HepG2 (cell line): ENCODE data around the gene SLC50A1. TPM values are rescaled to one million over a fixed set of nuclear protein-coding genes. Genes with fewer than 3 reads are reported as not detected.

Experiments
- ARNTL ChIP-seq: sonication (generic); formaldehyde crosslinking; IDR thresholded peaks from 2 replicates; pipeline ENCODE4 v1.4.0; 2020; ENCODE audit warnings: mild to moderate bottlenecking, missing genetic modification reagents
- ELF1 ChIP-seq: sonication (generic); formaldehyde crosslinking; IDR thresholded peaks from 2 replicates; pipeline ENCODE4 v1.4.0; 2020; ENCODE audit warnings: missing genetic modification reagents
- GTF2F1 ChIP-seq: fragments of 150-350 bp; IDR thresholded peaks from 2 replicates; pipeline ENCODE4 v1.6.1; 2014; ENCODE audit warnings: low read length
- HNRNPUL1 ChIP-seq: fragments of 200-400 bp; formaldehyde crosslinking; IDR thresholded peaks from 2 replicates; pipeline ENCODE4 v1.6.1; 2017; ENCODE audit warnings: low read depth, mild to moderate bottlenecking, low read length, moderate library complexity
- KDM2A ChIP-seq: sonication (generic); formaldehyde crosslinking; IDR thresholded peaks from 2 replicates; pipeline ENCODE4 v1.4.0; 2020; ENCODE audit warnings: low read depth, missing genetic modification reagents, borderline replicate concordance
- RARA ChIP-seq: IDR thresholded peaks from 2 replicates; pipeline ENCODE4 v1.6.1; 2016; ENCODE audit warnings: missing genetic modification reagents, missing compliant biosample characterization
- SAFB2 ChIP-seq: sonication (generic); formaldehyde crosslinking; IDR thresholded peaks from 2 replicates; pipeline ENCODE4 v1.5.1; 2020; ENCODE audit warnings: missing genetic modification reagents, low read depth, mild to moderate bottlenecking, borderline replicate concordance
- TOPORS ChIP-seq: sonication (generic); formaldehyde crosslinking; IDR thresholded peaks from 2 replicates; pipeline ENCODE4 v1.8.0; 2023; ENCODE audit warnings: mild to moderate bottlenecking, missing genetic modification reagents
- ZIK1 ChIP-seq: sonication (generic); formaldehyde crosslinking; IDR thresholded peaks from 2 replicates; pipeline ENCODE4 v1.5.0; 2020; ENCODE audit warnings: mild to moderate bottlenecking, low read depth, missing genetic modification reagents, borderline replicate concordance
- ZNF160 ChIP-seq: sonication (generic); formaldehyde crosslinking; IDR thresholded peaks from 2 replicates; pipeline ENCODE4 v1.8.0; 2022; ENCODE audit warnings: mild to moderate bottlenecking, inconsistent platforms, missing genetic modification reagents
- ZNF615 ChIP-seq: sonication (generic); formaldehyde crosslinking; IDR thresholded peaks from 2 replicates; pipeline ENCODE4 v1.5.0; 2020; ENCODE audit warnings: mild to moderate bottlenecking, missing genetic modification reagents, borderline replicate concordance
- ZSCAN29 ChIP-seq: sonication (generic); formaldehyde crosslinking; conservative IDR thresholded peaks from 2 replicates; pipeline ENCODE4 v1.4.0; 2020; ENCODE audit warnings: mild to moderate bottlenecking, missing genetic modification reagents
- polyA plus RNA-seq, 8 experiments: library from polyadenylated mRNA; depleted of rRNA in 3 of 8; stranded (reverse) in 7 of 8; unstranded in 1 of 8; fragments of >200 nt; fragmentation: Illumina TruSeq in 4 of 8; extraction: Trizol in 4 of 8; gene quantifications; 2 replicates each; pipeline versions ENCODE4 v1.2.1 to v1.2.3, GENCODE V29; 2011 to 2016; ENCODE audit warnings: low read depth in 4 of 8, missing spikeins in 1 of 8, mixed read lengths in 1 of 8; ENCODE audit not compliant: insufficient read depth in 1 of 8
- total RNA-seq, 5 experiments: library from RNA; depleted of rRNA; stranded (reverse); fragments of >200 nt; fragmentation: Illumina TruSeq; extraction: Trizol; gene quantifications; 2 replicates each; pipeline ENCODE4 v1.2.3, GENCODE V29; 2016; ENCODE audit warnings: low read depth in 1 of 5
- TF ChIP-seq, protein P1 (sequence below): sonication (generic); formaldehyde crosslinking; IDR thresholded peaks from 2 replicates; pipeline ENCODE4 v1.5.0; 2020; ENCODE audit warnings: missing genetic modification reagents
- TF ChIP-seq, protein P2 (sequence below): sonication (generic); formaldehyde crosslinking; IDR thresholded peaks from 2 replicates; pipeline ENCODE4 v1.5.1; 2020; ENCODE audit warnings: missing genetic modification reagents, mild to moderate bottlenecking, borderline replicate concordance
- TF ChIP-seq, protein P3 (sequence below): sonication (generic); formaldehyde crosslinking; IDR thresholded peaks from 2 replicates; pipeline ENCODE4 v1.4.0; 2020; ENCODE audit warnings: missing genetic modification reagents
- TF ChIP-seq, protein P4 (sequence below): sonication (generic); formaldehyde crosslinking; IDR thresholded peaks from 2 replicates; pipeline ENCODE4 v1.8.1; 2023; ENCODE audit warnings: missing genetic modification reagents, inconsistent platforms, borderline replicate concordance
- TF ChIP-seq, protein P5 (sequence below): sonication (generic); formaldehyde crosslinking; conservative IDR thresholded peaks from 2 replicates; pipeline ENCODE4 v1.4.0; 2020; ENCODE audit warnings: missing genetic modification reagents

The SLC50A1 gene
- total and polyA plus RNA-seq, 2 of the 13 experiments (the other 11 are each of a cell fraction or from before 2014, with no cell fraction given): 22.5 to 46.8 TPM

DNA sequence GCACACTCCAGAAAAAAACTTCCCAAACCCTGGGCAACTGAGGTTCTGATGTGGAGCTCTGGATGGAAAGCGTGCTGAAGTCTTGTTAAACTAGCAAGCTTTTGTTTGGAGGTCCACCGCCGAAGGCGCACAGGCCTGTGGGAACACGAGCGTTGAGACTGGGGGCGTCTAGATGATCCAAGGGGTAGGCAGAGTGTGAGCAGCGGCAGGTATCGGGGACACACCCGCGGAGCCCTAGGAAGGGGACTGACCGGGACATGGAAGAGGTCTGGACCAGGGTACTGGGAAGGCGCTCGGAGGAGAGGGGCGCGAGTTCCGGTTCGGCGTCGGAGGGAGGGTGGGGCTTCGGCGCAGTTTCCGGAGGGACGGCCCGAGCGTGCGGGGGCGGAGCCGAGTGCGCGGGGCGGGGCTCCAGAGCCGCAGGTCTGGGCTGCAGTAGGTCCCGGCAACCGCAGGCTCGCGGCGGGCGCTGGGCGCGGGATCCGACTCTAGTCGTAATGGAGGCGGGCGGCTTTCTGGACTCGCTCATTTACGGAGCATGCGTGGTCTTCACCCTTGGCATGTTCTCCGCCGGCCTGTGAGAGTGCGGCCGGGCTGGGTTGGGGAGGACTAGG, at the start of gene SLC50A1 (continued):
- TF ChIP-seq, protein P1, sequence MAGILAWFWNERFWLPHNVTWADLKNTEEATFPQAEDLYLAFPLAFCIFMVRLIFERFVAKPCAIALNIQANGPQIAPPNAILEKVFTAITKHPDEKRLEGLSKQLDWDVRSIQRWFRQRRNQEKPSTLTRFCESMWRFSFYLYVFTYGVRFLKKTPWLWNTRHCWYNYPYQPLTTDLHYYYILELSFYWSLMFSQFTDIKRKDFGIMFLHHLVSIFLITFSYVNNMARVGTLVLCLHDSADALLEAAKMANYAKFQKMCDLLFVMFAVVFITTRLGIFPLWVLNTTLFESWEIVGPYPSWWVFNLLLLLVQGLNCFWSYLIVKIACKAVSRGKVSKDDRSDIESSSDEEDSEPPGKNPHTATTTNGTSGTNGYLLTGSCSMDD: no peak
- peak; percentile 99 for TF ChIP-seq KDM2A
- TF ChIP-seq, protein P2, sequence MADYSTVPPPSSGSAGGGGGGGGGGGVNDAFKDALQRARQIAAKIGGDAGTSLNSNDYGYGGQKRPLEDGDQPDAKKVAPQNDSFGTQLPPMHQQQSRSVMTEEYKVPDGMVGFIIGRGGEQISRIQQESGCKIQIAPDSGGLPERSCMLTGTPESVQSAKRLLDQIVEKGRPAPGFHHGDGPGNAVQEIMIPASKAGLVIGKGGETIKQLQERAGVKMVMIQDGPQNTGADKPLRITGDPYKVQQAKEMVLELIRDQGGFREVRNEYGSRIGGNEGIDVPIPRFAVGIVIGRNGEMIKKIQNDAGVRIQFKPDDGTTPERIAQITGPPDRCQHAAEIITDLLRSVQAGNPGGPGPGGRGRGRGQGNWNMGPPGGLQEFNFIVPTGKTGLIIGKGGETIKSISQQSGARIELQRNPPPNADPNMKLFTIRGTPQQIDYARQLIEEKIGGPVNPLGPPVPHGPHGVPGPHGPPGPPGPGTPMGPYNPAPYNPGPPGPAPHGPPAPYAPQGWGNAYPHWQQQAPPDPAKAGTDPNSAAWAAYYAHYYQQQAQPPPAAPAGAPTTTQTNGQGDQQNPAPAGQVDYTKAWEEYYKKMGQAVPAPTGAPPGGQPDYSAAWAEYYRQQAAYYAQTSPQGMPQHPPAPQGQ (CRISPR knock-in tag): peak; percentile 94
- peak; percentile 89 for TF ChIP-seq ZSCAN29 (CRISPR knock-in tag)
- TF ChIP-seq SAFB2 (CRISPR knock-in tag): peak; percentile 96
- TF ChIP-seq ZNF160 (CRISPR knock-in tag): 0 out of 2 replicates have a peak, but pooled peaks have one; percentile 16
- peak; percentile 23; the same call in 1 of the 2 replicates for TF ChIP-seq RARA (CRISPR knock-in tag)
- peak; percentile 89 for TF ChIP-seq TOPORS (CRISPR knock-in tag)
- TF ChIP-seq ELF1: peak; percentile 53
- TF ChIP-seq, protein P3, sequence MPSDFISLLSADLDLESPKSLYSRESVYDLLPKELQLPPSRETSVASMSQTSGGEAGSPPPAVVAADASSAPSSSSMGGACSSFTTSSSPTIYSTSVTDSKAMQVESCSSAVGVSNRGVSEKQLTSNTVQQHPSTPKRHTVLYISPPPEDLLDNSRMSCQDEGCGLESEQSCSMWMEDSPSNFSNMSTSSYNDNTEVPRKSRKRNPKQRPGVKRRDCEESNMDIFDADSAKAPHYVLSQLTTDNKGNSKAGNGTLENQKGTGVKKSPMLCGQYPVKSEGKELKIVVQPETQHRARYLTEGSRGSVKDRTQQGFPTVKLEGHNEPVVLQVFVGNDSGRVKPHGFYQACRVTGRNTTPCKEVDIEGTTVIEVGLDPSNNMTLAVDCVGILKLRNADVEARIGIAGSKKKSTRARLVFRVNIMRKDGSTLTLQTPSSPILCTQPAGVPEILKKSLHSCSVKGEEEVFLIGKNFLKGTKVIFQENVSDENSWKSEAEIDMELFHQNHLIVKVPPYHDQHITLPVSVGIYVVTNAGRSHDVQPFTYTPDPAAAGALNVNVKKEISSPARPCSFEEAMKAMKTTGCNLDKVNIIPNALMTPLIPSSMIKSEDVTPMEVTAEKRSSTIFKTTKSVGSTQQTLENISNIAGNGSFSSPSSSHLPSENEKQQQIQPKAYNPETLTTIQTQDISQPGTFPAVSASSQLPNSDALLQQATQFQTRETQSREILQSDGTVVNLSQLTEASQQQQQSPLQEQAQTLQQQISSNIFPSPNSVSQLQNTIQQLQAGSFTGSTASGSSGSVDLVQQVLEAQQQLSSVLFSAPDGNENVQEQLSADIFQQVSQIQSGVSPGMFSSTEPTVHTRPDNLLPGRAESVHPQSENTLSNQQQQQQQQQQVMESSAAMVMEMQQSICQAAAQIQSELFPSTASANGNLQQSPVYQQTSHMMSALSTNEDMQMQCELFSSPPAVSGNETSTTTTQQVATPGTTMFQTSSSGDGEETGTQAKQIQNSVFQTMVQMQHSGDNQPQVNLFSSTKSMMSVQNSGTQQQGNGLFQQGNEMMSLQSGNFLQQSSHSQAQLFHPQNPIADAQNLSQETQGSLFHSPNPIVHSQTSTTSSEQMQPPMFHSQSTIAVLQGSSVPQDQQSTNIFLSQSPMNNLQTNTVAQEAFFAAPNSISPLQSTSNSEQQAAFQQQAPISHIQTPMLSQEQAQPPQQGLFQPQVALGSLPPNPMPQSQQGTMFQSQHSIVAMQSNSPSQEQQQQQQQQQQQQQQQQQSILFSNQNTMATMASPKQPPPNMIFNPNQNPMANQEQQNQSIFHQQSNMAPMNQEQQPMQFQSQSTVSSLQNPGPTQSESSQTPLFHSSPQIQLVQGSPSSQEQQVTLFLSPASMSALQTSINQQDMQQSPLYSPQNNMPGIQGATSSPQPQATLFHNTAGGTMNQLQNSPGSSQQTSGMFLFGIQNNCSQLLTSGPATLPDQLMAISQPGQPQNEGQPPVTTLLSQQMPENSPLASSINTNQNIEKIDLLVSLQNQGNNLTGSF (CRISPR knock-in tag): peak; percentile 54; the same call in 1 of the 2 replicates
- no peak for TF ChIP-seq GTF2F1
- TF ChIP-seq, protein P4, sequence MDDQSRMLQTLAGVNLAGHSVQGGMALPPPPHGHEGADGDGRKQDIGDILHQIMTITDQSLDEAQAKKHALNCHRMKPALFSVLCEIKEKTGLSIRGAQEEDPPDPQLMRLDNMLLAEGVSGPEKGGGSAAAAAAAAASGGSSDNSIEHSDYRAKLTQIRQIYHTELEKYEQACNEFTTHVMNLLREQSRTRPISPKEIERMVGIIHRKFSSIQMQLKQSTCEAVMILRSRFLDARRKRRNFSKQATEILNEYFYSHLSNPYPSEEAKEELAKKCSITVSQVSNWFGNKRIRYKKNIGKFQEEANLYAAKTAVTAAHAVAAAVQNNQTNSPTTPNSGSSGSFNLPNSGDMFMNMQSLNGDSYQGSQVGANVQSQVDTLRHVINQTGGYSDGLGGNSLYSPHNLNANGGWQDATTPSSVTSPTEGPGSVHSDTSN (CRISPR knock-in tag): no peak
- TF ChIP-seq, protein P5, sequence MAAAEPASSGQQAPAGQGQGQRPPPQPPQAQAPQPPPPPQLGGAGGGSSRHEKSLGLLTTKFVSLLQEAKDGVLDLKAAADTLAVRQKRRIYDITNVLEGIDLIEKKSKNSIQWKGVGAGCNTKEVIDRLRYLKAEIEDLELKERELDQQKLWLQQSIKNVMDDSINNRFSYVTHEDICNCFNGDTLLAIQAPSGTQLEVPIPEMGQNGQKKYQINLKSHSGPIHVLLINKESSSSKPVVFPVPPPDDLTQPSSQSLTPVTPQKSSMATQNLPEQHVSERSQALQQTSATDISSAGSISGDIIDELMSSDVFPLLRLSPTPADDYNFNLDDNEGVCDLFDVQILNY (CRISPR knock-in tag): 0 out of 2 replicates have a peak, but pooled peaks have one; percentile 31
- TF ChIP-seq ZIK1 (CRISPR knock-in tag): 0 out of 2 replicates have a peak, but pooled peaks have one; percentile 10
- peak; percentile 81; the same call in 1 of the 2 replicates for TF ChIP-seq ARNTL
- TF ChIP-seq HNRNPUL1: 0 out of 2 replicates have a peak, but pooled peaks have one; percentile 56
- TF ChIP-seq ZNF615 (CRISPR knock-in tag): peak; percentile 50; the same call in 1 of the 2 replicates
